Measurements from ENCODE around the gene SRD5A1. TPM values are rescaled to one million over a fixed set of nuclear protein-coding genes. Genes with fewer than 3 reads are reported as not detected.

Gene SRD5A1
- total RNA-seq, 4 donors from 2014 or later: 3.0 to 7.5 (median 5.0) TPM

- TF ChIP-seq CTCF (IDR thresholded peaks at IDR 0.05) (no peak), POLR2A (IDR thresholded peaks at IDR 0.05) (no peak)
- Histone ChIP-seq H3K9me3 (no peaks in the 10 kb centered on the region), H3K27ac (no peak overlapping the region), H3K27me3 (no peaks in the 10 kb centered on the region), H3K4me3 (replicated peaks in 1 of 3) (no peak overlapping the region), H3K36me3 (no peaks in the 10 kb centered on the region), H3K4me1 (no peaks in the 10 kb centered on the region)
- DNase-seq: no peak
- WGBS, 2 donors: 72 to 84% methylated on average over 5 of the region's 5 CpGs
- intact Hi-C loops (cut with DNase I): no loop called here
These were observed 39.8 kb downstream of the SRD5A1 start for GRCh38 chr5:6673031-6673430.

GRCh38 chr5:6673963-6674362 lies 40.7 kb downstream of the SRD5A1 start:
- Histone ChIP-seq H3K4me1 (no peaks in the 10 kb centered on the region), H3K4me3 (replicated peaks in 1 of 3) (no peak overlapping the region), H3K9me3 (no peaks in the 10 kb centered on the region), H3K36me3 (no peaks in the 10 kb centered on the region), H3K27ac (no peak overlapping the region), H3K27me3 (no peaks in the 10 kb centered on the region)
- TF ChIP-seq POLR2A (IDR thresholded peaks at IDR 0.05): no peak
- TF ChIP-seq CTCF (IDR thresholded peaks at IDR 0.05): no peak
- intact Hi-C loops (cut with DNase I): no loop called here
- 95 to 97% methylated on average over 1 of the region's 1 CpG for WGBS, 2 donors
- DNase-seq: no peak

- no peak for TF ChIP-seq POLR2A (IDR thresholded peaks at IDR 0.05)
- intact Hi-C loops (cut with DNase I): no loop called here
- Histone ChIP-seq H3K4me1 (no peaks in the 10 kb centered on the region), H3K9me3 (no peaks in the 10 kb centered on the region), H3K36me3 (no peaks in the 10 kb centered on the region), H3K4me3 (replicated peaks in 1 of 3) (no peak overlapping the region), H3K27ac (no peak overlapping the region), H3K27me3 (no peaks in the 10 kb centered on the region)
- DNase-seq: no peak
- WGBS, 2 donors: 82 to 88% methylated on average over 3 of the region's 3 CpGs
These were observed 41.2 kb downstream of the SRD5A1 start for GRCh38 chr5:6674421-6674820.

GRCh38 chr5:6674886-6675285 lies 41.6 kb downstream of the SRD5A1 start:
- Histone ChIP-seq H3K27me3 (no peaks in the 10 kb centered on the region), H3K4me3 (replicated peaks in 1 of 3) (no peak overlapping the region), H3K27ac (no peak overlapping the region), H3K36me3 (no peaks in the 10 kb centered on the region), H3K4me1 (no peaks in the 10 kb centered on the region), H3K9me3 (no peaks in the 10 kb centered on the region)
- intact Hi-C loops (cut with DNase I): no loop called here
- no peak for DNase-seq
- 94% methylated on average over 10 of the region's 10 CpGs for WGBS, 2 donors
- TF ChIP-seq CTCF (IDR thresholded peaks at IDR 0.05) (no peak), POLR2A (IDR thresholded peaks at IDR 0.05) (no peak)

- TF ChIP-seq CTCF (IDR thresholded peaks at IDR 0.05) (no peak), POLR2A (IDR thresholded peaks at IDR 0.05) (no peak)
- H3K4me1 ChIP-seq: no peaks in the 10 kb centered on the region
These were observed 42.7 kb downstream of the SRD5A1 start for GRCh38 chr5:6675784-6676491.

More at GRCh38 chr5:6675784-6676491, 42.7 kb downstream of the SRD5A1 start:
- Histone ChIP-seq H3K4me3 (replicated peaks in 1 of 3) (no peak overlapping the region), H3K36me3 (no peaks in the 10 kb centered on the region), H3K9me3 (no peaks in the 10 kb centered on the region), H3K27me3 (no peaks in the 10 kb centered on the region), H3K27ac (no peak overlapping the region)
- intact Hi-C loops (cut with DNase I): no loop called here
- no peak for DNase-seq
- WGBS, 2 donors: 87 to 94% methylated on average over 5 of the region's 5 CpGs
